SH-SY5Y (cell line): ENCODE results near the gene E2F4.

Source experiments
- GATA2 ChIP-seq: IDR thresholded peaks from 2 replicates; pipeline ENCODE4 v1.6.1; 2011; ENCODE audit warnings: mild to moderate bottlenecking, low read depth, low read length
- GATA3 ChIP-seq: IDR thresholded peaks from 2 replicates; pipeline ENCODE4 v1.6.1; 2011; ENCODE audit warnings: low read depth, mild to moderate bottlenecking, low read length, moderate library complexity

E2F4 gene

DNA sequence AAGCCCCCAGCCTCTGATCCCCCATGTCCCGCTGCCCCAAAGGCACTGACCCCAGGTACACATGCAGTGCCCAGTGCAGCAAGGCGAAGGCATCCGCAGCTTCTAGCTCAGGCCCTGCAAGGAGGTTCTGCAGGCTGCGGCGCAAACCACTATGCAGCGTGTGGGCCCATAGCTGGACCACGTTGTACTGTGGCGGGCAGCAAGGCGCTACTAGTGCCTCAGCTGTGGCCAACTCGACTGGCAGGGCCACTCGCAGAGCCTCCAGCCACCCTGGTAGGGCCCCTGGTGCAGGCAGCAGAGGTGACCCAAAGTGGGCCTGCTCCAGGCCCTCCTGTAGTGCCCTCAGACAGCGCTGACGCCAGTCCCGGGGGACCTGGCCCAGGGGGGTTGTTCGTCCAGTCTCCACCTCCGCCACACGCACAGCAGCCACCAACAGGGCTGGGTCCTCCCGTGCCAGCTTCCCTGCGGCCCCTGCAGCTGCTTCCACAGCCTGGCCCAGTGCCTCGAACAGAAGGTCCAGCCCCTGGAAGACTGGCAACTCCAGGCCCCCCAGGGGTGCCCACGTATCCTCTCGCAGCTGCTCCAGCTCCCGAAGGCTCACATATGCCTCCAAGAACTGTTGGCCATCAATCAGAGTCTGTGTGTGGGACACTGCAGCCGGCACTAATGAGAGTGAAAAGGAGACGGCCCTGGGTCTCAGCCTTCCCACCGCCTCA lies 4.6 kb upstream of the E2F4 start:
- TF ChIP-seq GATA3 (no peak), GATA2 (no peak)

DNA sequence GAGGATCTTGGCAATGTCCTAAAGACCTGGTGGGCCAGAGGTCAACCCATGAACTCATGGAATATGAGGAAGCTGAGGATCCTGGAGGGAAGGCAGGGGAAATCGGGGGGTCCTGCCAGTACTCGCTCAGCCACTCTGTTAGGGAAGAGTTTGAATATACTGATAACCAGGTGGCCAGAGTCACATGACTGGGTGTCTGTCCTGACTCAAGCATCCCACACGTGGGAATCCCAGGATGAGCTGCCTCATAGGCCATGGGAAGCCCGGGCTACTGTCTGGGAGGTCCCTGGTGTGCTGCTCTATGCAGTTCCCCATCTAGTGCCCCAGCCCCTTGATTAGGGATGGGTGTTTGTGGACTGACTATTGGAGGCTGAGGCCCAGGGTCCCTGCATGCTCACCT lies 3.6 kb upstream of the E2F4 start:
- TF ChIP-seq GATA3 (no peak), GATA2 (no peak)

DNA sequence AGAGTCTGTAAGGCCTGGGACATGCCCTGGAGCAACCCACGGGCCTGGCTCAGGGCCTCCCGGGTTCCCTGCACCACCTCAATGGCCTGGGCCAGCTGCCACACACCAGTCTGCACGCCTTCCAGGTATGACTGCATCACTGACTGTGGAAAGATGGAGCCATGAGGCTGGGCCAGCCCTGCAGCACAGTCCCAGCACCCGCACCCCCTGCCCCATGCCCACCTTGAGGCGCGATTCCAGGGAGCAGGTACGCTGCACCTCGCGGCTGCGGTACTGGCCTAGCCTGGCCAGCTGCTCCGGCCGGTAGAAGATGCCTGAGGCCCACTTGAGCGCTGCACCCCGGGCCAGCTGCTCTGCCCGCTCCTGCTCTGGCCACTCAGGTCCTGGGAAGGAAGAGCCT lies 3.2 kb upstream of the E2F4 start:
- TF ChIP-seq GATA2 = no peak

DNA sequence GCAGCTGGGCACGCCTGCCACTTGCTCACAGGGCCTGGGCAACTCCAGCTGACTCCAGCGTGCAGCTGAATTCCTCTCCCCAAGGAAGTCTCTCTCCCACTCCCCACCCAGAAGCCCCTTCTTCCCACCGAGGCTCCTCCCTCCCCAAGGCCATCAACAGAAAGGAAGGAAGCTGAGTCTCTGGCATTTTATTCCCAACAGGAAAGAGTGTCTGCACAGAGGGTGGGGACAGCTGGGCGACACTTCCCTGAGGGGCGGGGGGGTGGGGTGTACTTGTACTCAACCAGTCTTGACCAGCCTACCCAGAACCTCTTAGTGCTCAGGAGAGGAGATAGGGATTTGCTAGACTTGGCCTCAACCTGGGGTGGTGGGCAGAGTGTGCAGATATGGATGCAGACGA lies 1.9 kb upstream of the E2F4 start, which contains the start of gene EXOC3L1:
Gene EXOC3L1 (minus strand): TSS at position 96 of the 400 bp plus-strand sequence. CDS start 460 bp downstream, outside the sequence.
- TF ChIP-seq GATA3 = no peak
- TF ChIP-seq GATA2 = no peak

DNA sequence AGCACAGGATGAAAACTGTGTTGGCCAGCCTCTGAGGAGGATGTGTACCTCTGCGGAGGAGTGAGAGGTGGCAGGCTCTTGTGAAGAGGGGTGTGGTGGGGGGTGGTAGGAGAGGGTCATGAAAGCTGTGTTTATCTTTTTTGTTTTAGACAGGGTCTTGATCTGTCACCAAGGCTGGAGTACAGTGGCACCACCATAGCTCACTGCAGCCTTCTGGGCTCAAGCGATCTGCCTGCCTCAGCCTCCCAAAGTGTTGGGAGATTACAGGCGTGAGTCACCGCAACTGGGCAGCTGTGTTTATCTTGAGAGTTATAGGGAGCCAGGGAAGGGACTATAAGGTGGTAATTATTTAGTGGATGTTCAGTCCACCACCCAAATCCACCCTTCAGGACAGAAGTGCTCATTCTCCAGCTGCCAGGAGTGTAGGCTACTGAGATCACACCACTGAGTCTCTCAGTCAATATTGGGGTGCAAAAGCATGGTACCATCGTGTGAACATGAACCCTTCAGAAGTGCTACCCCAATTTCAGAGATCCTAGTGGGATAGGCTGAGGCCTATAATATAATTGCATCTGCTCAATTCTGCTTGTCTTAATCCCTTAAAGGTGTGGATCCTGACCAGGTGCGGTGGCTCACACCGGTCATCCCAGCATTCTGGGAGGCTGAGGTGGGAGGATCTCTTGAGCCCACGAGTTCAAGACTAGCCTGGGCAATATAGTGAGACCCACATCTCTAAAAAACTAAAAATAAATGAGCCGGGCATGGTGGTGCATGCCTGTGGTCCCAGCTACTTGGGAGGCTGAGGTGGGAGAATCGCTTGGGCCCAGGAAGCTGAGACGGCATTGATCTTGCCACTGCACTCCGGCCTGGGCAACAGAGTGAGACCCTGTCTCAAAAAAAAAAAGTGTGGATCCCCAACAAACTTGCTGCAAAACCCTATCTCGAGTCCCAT lies 1.2 kb upstream of the E2F4 start:
- TF ChIP-seq GATA3 = no peak
- no peak for TF ChIP-seq GATA2

DNA sequence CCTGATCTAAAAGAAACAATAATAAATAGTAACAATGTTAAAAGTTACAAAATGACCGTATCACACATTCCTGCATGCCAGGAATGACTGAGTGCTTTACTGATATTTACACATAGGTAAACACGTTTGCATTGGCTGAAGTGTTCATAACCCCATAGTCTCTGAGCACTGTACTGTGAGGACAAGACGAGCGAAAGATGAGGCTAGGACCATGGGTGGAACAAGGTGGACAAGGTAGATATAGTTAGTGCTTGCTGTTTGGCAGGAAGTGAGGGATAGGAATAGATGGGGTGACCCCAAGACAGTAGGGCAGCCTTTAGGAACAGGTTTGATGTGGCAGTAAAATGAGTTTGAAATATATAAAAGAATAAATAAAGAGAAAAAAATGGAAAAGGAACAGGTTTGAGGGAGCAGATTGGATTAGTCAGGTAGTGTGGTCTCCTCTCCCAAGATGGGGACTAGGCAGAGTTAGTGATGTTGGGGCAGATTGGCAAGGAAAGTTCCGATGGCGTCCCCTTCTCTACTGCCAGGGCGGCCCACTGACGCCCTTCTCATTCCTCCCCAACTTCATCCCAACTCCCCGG lies 452 bp upstream of the E2F4 start:
- no peak for TF ChIP-seq GATA3
- TF ChIP-seq GATA2 = no peak

DNA sequence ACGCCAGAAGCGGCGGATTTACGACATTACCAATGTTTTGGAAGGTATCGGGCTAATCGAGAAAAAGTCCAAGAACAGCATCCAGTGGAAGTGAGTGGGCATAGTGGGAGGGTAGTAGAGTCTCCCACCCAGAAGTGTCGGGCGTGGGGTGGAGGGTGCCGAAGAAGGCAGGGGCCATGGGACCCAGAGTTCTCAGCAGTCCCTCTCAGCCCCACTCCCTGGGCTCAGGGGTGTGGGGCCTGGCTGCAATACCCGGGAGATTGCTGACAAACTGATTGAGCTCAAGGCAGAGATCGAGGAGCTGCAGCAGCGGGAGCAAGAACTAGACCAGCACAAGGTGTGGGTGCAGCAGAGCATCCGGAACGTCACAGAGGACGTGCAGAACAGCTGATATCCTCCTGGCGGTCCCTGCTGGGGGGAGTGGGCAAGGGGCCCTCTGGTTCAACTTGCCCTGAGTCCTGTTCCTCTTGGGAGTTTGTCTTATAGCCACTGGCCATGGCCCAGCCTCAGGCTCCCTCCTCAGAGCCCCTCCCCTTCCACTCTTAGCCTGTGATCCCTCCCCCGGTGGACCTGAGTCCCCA lies 916 bp downstream of the E2F4 start:
- TF ChIP-seq GATA3 = no peak

DNA sequence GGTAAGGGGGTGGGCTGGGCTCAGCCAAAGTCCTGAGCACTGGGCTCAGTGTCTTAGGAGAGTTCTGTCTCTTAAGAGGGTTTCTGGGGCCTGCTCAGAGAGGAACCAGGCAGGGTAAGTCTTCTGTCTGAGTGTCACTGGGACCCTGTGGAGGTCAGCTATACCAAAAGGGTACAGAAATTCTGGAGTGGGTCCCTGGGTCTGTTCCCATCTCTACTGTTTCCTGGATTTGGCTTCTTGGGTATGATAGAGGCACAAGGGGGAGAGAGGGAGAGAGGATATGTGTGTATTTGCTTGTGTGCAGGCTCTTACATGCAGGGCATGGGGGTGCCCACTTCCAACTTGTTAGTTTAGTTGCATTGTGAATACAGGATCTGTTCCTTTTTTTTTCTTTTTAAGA lies 1.6 kb downstream of the E2F4 start:
- TF ChIP-seq GATA3 (no peak), GATA2 (no peak)

DNA sequence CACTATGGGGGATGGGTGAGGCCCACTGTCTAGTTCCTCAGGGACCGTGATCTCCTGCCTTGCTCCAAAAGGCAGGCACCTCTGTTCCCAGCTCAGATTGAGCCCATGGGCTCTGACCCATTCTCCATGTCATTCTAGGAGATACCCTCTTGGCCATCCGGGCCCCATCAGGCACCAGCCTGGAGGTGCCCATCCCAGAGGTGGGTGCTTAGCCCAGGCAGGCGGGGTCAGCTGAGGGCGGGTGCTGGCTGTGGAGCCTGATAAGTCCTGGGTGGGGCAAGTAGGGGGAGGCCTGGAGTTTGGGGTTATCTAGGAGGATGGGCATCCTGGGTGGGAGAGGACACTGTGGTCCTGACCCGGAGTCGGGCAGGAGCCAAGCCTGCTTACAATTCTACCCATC lies 2.3 kb downstream of the E2F4 start:
- no peak for TF ChIP-seq GATA2
- TF ChIP-seq GATA3 = no peak

DNA sequence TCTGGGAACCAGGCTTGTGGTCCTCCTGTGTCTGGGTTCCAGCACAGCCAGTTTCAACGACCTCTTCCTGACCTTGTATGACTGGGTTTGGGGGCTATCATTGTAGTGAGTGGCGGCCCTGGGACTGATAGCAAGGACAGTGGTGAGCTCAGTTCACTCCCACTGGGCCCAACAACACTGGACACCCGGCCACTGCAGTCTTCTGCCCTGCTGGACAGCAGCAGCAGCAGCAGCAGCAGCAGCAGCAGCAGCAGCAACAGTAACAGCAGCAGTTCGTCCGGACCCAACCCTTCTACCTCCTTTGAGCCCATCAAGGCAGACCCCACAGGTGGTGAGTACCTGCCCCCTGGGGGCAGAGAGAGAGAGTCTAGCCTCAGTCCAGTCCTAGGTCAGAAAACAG lies 3.7 kb downstream of the E2F4 start:
- TF ChIP-seq GATA3 = no peak
- TF ChIP-seq GATA2 = no peak

DNA sequence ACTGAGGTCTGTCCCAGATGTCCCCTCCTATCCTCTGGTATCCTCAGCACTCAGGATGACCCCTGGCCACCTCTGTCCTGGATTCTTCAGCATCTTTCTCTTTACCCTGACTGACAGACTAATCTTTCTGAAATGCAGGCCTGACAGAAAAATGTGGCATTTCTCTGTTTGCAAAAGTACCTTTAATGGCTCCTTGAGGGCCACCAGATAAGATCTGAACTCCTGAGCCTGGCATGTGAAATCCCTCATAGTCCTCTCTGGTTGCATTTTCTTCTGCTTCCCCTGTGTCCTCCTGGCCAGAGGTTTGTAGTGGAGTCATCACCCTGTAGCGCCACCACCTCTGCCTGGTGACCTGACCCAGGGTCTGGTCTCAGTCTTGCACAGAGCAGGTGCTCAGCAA lies 4.9 kb downstream of the E2F4 start:
- no peak for TF ChIP-seq GATA3
- TF ChIP-seq GATA2 = no peak

DNA sequence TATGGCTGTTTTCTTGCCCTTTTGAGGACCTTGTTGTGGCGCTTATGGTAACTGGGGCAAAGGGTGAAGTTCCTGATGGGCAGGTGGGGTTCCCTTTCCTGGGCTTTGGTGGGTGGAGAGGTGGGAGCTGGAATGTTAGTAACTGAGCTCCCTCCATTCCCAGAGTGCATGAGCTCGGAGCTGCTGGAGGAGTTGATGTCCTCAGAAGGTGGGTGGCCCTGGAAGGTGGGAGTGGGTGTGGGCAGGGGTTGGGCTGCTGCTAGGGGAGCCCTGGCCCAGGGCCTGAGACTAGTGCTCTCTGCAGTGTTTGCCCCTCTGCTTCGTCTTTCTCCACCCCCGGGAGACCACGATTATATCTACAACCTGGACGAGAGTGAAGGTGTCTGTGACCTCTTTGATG lies 5.7 kb downstream of the E2F4 start:
- TF ChIP-seq GATA3 (no peak), GATA2 (no peak)

DNA sequence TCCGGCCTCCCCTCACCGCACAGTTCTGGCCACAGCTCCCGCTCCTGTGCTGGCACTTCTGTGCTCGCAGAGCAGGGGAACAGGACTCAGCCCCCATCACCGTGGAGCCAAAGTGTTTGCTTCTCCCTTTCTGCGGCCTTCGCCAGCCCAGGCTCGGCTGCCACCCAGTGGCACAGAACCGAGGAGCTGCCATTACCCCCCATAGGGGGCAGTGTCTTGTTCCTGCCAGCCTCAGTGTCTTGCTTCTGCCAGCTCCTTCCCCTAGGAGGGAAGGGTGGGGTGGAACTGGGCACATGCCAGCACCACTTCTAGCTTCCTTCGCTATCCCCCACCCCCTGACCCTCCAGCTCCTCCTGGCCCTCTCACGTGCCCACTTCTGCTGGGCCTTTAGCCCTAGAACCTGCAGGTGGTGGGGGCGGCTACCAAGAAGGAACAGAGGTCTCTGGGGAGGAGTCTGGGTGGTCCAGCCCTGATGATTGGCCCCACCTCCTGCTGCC lies 6.3 kb downstream of the E2F4 start:
- TF ChIP-seq GATA3 (no peak), GATA2 (no peak)
